Memory B cell (primary cell): ENCODE measurements around the gene AGAP2.
A peak's percentile ranks its signal among the peaks of the same experiment; 100 is the strongest.

Experiments used
- ATAC-seq: fragments of 150-1000 bp; cut with Tn5 transposase; 2 replicates; pipeline ENCODE4 v1.10.0; 2021; ENCODE audit warnings: low read depth, mild to moderate bottlenecking, moderate library complexity
- DNase-seq, 2 donors: peaks; one replicate each; pipeline ENCODE4 v3.0.0; 2022; ENCODE audit warnings: low spot score in 2 of 2
- H3K27ac Mint-ChIP-seq: one replicate; pipeline ENCODE4 v1.8.0; 2022; ENCODE audit warnings: mild to moderate bottlenecking, moderate library complexity, mixed read lengths
- H3K27me3 Mint-ChIP-seq: one replicate; pipeline ENCODE4 v1.8.0; 2022; ENCODE audit warnings: mixed read lengths
- H3K36me3 Mint-ChIP-seq: one replicate; pipeline ENCODE4 v1.8.0; 2022; ENCODE audit warnings: mild to moderate bottlenecking, mixed read lengths
- H3K4me1 Mint-ChIP-seq: one replicate; pipeline ENCODE4 v1.8.0; 2022; ENCODE audit warnings: mixed read lengths
- H3K4me3 Mint-ChIP-seq: one replicate; pipeline ENCODE4 v1.8.0; 2022; ENCODE audit warnings: mild to moderate bottlenecking, moderate library complexity, mixed read lengths
- H3K9me3 Mint-ChIP-seq: one replicate; pipeline ENCODE4 v1.8.0; 2022; ENCODE audit warnings: mixed read lengths

The AGAP2 gene

DNA sequence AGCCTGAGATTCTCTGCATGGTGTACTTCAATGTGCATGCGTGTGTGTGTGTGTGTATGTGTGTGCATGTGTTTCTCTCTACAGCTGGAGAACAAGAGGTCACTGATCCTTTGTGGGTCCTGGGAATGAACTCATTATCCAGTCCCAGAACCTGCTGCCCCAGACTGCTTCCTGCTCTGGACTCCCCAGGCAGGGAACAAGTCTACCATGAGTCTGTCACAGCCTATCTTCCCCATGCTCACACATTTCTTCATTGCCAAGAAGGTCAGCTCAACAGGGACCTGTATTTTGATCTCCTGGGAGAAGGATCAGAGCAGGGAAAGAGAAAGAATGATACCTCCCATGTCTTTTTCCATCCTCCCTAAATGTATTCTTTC, 2.9 kb upstream of the AGAP2 start:
- H3K27ac Mint-ChIP-seq, result peak overlapping the region; percentile 87
- DNase-seq, result no peak
- no peak for ATAC-seq
- no peaks in the 10 kb centered on the region for H3K9me3 Mint-ChIP-seq
- H3K4me1 Mint-ChIP-seq, result peaks cover 48% of the 10 kb centered on the region
- peaks cover 8% of the 10 kb centered on the region for H3K36me3 Mint-ChIP-seq
- H3K27me3 Mint-ChIP-seq, result no peaks in the 10 kb centered on the region
- peak overlapping the region; percentile 90 for H3K4me3 Mint-ChIP-seq

DNA sequence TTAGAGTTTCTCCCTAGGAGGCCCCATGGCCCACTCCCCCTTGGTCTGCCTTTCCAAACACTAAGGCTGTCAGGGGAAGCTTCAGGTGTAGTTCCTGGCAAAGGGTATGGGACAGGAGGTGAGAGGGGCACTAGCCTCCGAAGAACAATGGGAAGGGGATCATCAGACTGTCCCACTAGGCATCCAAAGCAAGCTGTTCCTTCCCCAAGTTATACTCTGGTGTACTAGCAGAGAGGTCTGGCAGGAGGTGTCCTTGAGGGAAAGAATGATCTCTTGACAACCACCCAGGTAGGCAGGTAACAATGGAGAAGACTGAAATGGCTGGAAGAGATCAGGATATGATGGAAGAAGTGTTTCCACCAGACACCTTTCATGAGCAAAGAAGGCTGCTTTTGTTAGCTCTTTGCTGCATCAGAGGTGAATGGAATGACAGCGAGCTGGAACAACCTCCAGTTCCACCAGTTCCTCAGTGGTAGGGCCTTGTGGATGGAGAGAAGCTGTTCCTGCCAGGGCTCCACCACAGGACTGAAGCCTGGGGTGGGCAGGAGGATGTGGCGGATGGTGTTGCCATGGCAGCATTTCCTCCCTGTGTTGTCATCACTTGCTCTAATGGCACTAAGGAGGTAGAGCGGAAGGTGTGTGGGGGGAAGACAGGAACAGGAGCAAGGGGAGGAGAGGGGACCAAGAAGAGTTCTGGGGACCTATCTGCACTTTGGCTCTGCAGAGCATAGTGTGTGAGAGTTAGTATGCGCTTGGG, 2.3 kb upstream of the AGAP2 start:
- H3K27me3 Mint-ChIP-seq, result no peaks in the 10 kb centered on the region
- ATAC-seq (peak; percentile 37), DNase-seq (peak; percentile 32 to 42)
- peaks cover 7% of the 10 kb centered on the region for H3K36me3 Mint-ChIP-seq
- peak overlapping the region; percentile 90 for H3K4me3 Mint-ChIP-seq
- H3K27ac Mint-ChIP-seq, result peak overlapping the region; percentile 87
- H3K9me3 Mint-ChIP-seq, result no peaks in the 10 kb centered on the region
- H3K4me1 Mint-ChIP-seq, result peaks cover 43% of the 10 kb centered on the region

DNA sequence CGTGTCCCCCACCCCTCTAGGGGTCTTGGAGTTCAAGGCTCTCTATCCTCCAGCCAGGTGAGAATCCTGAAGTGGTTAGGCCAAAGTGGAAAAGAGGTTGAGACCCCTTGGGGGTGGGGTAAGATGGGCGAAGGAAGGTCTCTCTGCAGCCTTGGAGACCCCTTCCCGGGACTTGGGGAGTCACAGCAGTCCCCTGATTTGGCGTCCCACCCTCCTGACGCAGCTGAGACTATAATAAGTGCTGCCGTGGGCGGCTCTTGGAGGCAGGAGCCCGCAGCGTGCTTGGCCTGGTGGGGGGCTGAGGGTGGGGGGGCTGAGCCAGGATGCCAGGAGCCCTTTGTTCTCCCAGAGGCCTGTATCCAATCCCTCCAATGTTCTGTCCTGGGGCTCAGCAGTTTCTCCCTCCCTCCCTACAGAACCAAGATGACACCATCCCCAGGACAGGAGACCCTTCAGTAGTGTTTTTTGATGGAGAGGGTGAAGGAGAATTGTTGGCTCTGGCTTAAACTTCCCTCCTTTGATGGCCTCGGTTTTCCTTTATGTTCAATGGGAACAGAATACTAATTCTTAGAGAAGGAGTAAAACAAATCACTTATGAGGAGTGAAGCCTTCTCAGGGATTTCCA, 1.5 kb upstream of the AGAP2 start:
- H3K27me3 Mint-ChIP-seq, result no peaks in the 10 kb centered on the region
- H3K4me3 Mint-ChIP-seq, result no peak overlapping the region
- peaks cover 7% of the 10 kb centered on the region for H3K36me3 Mint-ChIP-seq
- no peak for DNase-seq
- H3K27ac Mint-ChIP-seq, result peak overlapping the region; percentile 87
- H3K4me1 Mint-ChIP-seq, result peaks cover 38% of the 10 kb centered on the region
- ATAC-seq, result no peak
- H3K9me3 Mint-ChIP-seq, result no peaks in the 10 kb centered on the region

DNA sequence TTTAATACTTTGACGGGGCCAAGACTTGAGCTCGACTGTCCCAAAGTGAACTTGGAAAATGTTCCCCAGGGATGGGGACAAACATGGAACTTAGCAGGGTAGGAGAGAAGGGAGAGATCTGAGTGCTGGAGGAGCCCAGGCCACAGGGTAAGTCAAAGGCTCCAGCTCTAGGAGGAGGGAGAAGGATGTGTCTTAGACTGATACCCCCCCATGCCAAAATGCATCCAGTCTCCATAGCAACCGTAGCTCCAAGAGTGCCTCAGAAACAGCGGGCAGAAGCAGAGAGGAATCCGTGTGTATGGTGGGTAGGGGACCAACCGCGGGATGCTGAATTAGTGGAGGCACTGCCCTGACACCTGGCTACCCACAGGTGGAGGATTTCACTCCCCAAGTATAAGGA, 845 bp upstream of the AGAP2 start:
- Mint-ChIP-seq H3K27me3 (no peaks in the 10 kb centered on the region), H3K4me3 (peak overlapping the region; percentile 46), H3K9me3 (no peaks in the 10 kb centered on the region), H3K4me1 (peaks cover 36% of the 10 kb centered on the region), H3K27ac (peak overlapping the region; percentile 60), H3K36me3 (peaks cover 9% of the 10 kb centered on the region)
- ATAC-seq (no peak), DNase-seq (no peak)

DNA sequence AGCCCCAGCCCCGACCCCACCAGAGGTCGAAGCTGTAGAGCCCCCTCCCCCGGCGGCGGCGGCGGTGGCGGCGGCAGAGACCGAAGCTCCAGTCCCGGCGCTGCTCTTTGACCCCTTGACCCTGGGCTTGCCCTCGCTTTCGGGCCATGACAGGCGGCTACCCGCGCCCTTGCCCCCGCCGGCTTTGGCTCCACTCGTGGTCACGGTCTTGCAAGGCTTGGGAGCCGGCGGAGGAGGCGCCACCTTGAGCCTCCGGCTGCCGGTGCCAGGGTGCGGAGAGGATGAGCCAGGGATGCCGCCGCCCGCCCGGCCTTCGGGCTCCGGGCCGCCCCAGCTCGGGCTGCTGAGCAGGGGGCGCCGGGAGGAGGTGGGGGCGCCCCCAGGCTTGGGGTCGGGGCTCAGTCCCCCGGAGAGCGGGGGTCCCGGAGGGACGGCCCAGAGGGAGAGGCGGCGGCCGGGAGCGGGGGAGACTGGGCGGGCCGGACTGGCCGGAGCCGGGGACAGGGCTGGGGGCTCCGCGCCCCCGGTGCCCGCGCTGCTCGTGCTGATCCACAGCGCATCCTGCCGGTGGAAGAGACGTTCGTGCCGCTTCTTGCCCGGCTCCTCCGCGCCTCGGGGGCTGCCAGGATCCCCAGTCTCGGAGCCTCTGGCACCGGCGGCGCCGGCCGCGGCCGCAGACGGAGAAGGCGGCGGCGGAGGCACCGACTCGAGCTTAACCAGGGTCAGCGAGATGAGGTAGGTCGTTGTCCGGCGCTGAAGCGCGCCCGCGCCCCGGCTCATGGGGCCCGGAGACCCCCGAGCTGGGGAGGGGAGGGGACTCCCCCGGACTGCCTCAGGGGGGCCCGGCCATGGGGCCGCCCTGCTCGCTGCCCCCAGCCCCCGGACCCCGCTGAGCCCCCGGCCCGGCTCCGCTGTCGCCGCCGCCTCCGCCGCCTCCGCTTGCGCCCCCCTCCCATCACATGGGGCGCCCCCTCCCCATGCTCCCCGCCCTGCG, 778 bp downstream of the AGAP2 start:
- H3K4me1 Mint-ChIP-seq, result peaks cover 30% of the 10 kb centered on the region
- H3K27me3 Mint-ChIP-seq, result no peaks in the 10 kb centered on the region
- H3K27ac Mint-ChIP-seq, result no peak overlapping the region
- no peak for ATAC-seq
- H3K9me3 Mint-ChIP-seq, result no peaks in the 10 kb centered on the region
- DNase-seq, result no peak
- peaks cover 18% of the 10 kb centered on the region for H3K36me3 Mint-ChIP-seq
- H3K4me3 Mint-ChIP-seq, result no peak overlapping the region

DNA sequence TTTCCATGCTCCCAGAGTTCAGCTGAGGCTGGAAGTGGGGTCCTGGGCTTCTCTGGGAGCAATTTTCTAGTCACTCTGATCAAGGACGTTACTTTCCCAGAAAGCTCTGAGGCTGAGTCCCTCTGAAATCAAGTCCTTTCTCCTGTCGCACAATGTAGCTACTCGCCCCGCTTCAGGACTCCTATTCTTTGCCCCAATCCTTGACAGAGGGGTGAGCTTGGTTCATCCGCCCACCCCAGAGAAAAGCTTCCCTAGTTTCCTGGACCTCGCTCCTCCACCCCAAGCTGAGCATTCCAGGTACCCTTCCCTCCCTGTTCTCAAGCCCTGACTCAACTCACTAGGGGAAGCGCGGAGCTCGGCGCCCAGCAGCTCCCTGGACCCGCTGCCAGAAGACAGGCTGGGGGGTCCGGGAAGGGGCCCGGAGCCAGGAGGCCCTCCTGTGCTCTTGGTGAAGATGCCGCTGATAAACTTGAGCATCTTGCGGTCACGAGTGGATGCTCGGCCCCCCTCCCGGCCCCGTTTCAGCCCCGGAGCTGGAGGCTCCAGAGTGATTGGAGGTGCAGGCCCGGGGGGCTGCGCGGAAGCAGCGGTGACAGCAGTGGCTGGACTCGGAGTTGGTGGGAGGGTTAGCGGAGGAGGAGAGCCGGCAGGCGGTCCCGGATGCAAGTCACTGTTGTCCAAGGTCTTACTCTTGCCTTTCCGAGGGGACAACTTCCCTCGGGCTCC, 1.6 kb downstream of the AGAP2 start:
- no peak overlapping the region for H3K4me3 Mint-ChIP-seq
- peaks cover 21% of the 10 kb centered on the region for H3K36me3 Mint-ChIP-seq

DNA sequence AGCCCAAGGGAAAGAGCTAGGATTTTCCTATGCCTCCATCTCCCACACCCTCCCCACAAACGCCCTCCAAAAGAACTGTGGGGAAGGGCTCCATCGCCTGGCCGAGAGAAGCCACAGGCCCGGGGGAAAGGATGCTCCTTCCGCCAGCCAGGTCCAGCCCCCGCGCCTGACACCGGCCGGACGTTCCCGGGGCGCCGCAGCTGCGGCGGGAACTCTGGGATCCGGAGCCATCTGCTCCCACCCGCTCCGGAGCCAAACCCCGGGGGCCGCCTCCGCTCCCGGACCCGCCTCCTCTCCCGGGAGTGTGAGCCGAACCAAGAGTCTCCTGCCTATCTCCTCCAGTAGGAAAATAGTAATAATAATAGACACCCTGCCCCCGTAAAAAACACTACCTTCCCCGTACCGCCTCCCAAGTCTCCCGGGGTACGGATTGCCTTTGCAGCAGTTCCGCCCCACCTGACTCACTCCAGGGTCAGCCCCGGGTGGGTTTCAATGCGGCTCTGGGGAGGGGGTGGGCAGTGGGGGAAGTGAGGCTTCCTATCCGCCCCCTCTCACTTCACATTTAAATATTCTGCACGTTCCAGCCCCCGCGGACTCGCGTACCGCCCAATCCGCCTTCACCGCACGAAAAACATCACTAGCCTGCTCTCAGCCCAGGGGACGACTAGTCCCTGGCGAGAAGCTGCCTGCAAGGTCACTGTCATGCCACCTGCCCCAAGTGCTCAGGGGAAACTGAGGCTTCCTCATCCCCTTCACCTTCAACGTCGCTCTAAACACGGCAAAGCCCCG, 2.4 kb downstream of the AGAP2 start:
- Mint-ChIP-seq H3K36me3 (peaks cover 27% of the 10 kb centered on the region), H3K9me3 (no peaks in the 10 kb centered on the region), H3K27ac (peak overlapping the region; percentile 57), H3K4me1 (peaks cover 17% of the 10 kb centered on the region), H3K27me3 (no peaks in the 10 kb centered on the region), H3K4me3 (no peak overlapping the region)
- ATAC-seq (no peak), DNase-seq (no peak)

More for the DNA sequence above, 1.6 kb downstream of the AGAP2 start:
- Mint-ChIP-seq H3K9me3 (no peaks in the 10 kb centered on the region), H3K27ac (peak overlapping the region; percentile 57), H3K27me3 (no peaks in the 10 kb centered on the region), H3K4me1 (peaks cover 24% of the 10 kb centered on the region)
- ATAC-seq (no peak), DNase-seq (no peak)

DNA sequence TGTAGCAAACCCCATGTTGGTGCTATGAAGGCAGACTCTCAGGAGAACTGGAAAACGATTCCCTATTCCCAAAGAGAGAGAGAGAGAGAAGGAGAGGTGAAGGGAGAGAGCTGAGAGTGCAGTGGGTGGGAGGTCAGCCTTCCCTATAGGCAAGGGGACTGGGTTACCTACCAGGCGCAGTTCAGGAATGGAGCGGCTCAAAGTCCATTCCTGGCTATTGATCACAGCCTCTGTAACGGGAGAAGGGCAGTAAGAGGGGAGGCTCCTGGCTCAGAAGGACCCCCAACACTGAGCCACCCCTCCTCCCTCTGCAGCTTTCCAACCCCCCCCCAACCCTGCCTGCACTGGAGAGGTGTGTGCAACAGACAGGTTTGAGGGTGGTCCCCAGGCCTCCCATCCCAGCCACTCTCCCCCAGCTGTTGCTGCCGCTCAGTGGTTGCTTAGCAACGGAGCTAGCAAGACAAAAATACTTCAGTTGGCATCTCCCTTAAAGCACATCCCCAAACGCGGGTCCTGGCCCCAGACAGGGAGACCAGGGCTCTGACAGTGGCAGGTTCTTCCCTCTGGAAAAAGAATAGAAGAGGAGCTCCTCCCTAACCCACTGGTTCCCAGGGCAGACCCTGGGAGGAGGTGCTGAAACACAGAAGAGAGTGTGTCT, 3.2 kb downstream of the AGAP2 start:
- no peak for ATAC-seq
- H3K27me3 Mint-ChIP-seq, result no peaks in the 10 kb centered on the region
- DNase-seq, result no peak
- H3K27ac Mint-ChIP-seq, result no peak overlapping the region
- H3K4me3 Mint-ChIP-seq, result no peak overlapping the region
- H3K4me1 Mint-ChIP-seq, result peaks cover 10% of the 10 kb centered on the region
- H3K36me3 Mint-ChIP-seq, result peaks cover 32% of the 10 kb centered on the region
- no peaks in the 10 kb centered on the region for H3K9me3 Mint-ChIP-seq

DNA sequence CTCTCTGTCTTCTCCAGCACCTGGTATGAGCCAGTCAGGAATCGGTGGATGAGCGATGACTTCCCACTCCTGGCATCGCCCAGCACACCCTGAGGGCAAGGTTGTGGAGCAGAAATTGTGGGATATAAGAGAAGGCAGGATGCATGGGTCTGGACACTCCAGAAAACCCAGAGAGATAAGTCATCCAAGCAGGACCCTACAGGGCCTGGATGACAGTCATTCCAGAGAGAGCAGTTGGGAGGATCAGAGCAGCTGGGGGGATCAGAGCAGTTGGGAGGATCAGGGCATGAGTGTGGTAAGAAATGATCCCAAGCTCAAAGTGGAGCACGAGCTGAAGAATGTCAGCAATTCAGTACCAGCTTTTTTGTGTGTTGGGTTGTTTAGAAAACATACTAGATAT, 4.0 kb downstream of the AGAP2 start:
- H3K36me3 Mint-ChIP-seq, result peaks cover 34% of the 10 kb centered on the region
- H3K27me3 Mint-ChIP-seq, result no peaks in the 10 kb centered on the region
- no peaks in the 10 kb centered on the region for H3K9me3 Mint-ChIP-seq
- H3K4me3 Mint-ChIP-seq, result no peak overlapping the region
- H3K4me1 Mint-ChIP-seq, result peaks cover 10% of the 10 kb centered on the region
- DNase-seq, result no peak
- ATAC-seq, result no peak
- H3K27ac Mint-ChIP-seq, result peak overlapping the region; percentile 15

DNA sequence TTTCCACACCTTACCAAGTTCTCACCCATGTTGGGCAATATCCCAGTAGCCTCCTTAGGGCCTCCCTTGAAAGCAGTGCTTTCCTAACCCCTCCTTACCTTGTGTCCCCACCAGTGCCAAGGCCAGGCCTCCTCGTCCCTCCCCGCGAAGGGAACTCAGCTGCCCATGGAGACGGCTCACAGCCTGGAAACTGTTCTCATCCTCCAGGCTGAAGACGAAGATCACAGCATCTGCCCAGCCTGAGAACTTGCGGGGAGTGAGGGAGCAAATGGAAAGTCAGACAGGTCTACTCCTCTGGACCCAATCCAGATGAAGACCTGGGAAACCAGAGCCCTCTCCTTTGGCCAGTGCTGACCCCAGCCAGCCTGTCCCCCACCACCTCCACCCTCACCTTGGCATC, 4.6 kb downstream of the AGAP2 start:
- Mint-ChIP-seq H3K27me3 (no peaks in the 10 kb centered on the region), H3K4me1 (peaks cover 9% of the 10 kb centered on the region), H3K9me3 (no peaks in the 10 kb centered on the region), H3K27ac (no peak overlapping the region), H3K36me3 (peaks cover 34% of the 10 kb centered on the region), H3K4me3 (no peak overlapping the region)
- DNase-seq, result no peak
- ATAC-seq, result no peak

DNA sequence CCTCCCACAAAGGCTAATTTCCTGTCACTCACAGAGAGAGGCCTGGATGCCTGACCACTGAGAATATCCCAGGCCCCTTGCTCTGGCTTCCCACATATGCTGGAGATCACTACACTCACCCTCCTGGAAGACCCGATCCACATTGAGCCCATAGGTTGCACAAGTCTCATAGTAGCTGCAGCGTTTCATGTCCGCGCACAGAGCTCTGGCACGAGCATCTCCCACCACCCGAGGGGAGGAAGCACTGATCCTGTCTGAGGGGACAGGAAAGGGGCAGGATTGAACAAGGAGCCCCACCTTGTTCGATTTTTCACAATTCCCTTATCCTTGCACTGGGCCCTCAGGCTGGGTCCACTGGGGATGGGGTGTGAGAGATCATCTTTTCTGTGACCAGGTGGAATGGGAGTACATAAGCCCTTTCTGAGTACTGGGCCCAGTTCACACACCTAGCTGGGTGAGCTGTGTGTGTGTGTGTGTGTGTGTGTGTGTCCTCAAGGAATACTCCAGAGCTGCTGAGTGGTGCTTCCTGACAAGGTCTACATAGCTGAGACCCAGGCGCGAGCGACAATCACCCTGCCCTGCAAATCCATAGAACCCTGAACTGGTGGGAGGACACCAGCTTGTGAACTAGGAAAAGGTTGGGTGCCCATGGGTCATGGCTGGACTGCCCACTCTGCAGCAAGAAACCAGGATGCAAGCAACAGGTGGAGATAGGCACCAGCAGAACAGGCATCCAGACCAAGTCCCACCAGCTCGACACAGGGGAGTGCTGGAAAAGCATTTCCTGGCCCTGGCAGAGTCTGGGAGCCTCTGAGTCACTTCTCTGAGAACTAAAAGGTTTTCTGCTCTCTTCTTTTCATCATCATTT, 5.6 kb downstream of the AGAP2 start:
- H3K36me3 Mint-ChIP-seq, result peaks cover 40% of the 10 kb centered on the region
- ATAC-seq, result no peak
- H3K27ac Mint-ChIP-seq, result no peak overlapping the region

DNA sequence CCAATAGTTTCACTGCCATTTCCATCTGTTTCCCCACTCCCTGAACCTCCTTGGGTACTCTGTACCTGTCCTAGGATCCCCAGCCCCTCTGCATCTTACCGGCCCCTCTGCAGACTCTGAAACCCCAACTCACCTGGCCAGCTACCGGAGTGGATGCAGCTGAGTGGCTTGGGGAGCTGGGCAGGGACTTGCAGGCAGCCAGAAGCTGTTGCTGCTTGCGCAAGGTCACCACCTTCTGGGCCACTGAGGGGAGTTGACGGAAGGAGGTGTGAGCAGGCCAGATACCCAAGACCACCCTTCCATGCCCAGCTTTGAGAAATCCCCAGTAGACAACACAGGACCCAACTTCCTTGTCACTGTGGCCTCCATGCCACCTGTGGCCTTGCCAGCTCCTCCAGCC, 6.3 kb downstream of the AGAP2 start:
- H3K4me1 Mint-ChIP-seq, result peaks cover 12% of the 10 kb centered on the region
- ATAC-seq (no peak), DNase-seq (no peak)
- H3K36me3 Mint-ChIP-seq, result peaks cover 43% of the 10 kb centered on the region
- no peak overlapping the region for H3K4me3 Mint-ChIP-seq
- H3K27ac Mint-ChIP-seq, result no peak overlapping the region
- H3K9me3 Mint-ChIP-seq, result no peaks in the 10 kb centered on the region
- no peaks in the 10 kb centered on the region for H3K27me3 Mint-ChIP-seq

More for the DNA sequence above, 5.6 kb downstream of the AGAP2 start:
- DNase-seq, result no peak
- Mint-ChIP-seq H3K4me1 (peaks cover 12% of the 10 kb centered on the region), H3K9me3 (no peaks in the 10 kb centered on the region), H3K27me3 (no peaks in the 10 kb centered on the region), H3K4me3 (no peak overlapping the region)
